K562 (cell line): Measurements from ENCODE around the gene SCN4B. TPM values are rescaled to one million over a fixed set of nuclear protein-coding genes. Genes with fewer than 3 reads are reported as not detected.

ENCODE experiments used
- ATAC-seq: fragments of 200-7000 bp; cut with Tn5 transposase; 3 replicates; pipeline ENCODE4 v1.9.1; 2020; ENCODE audit warnings: moderate library complexity
- BruUV-seq: library from RNA; stranded (reverse); fragments of 400-500 nt; replicated peaks from 2 replicates; lab custom pipeline; 2021; lab: Mats Ljungman, UMichigan
- CTCF ChIA-PET: fragments of 300-600 bp; formaldehyde crosslinking; extraction: SDS; loops from one replicate; lab custom pipeline; 2021; ENCODE audit warnings: low intra/inter-chr PET ratio; lab: Yijun Ruan, JAX
- POLR2A ChIA-PET: fragments of 300-600, 350-650 bp; sonication (Branson Sonifier 250); formaldehyde crosslinking; extraction: SDS; loops from one replicate; lab custom pipeline; 2021; ENCODE audit warnings: antibody characterized with exemption, inconsistent platforms; lab: Yijun Ruan, JAX
- DNase-seq, 4 experiments: peaks; one replicate each; pipeline versions ENCODE4 v3.0.0 to v3.0.0-alpha.2; 2011 to 2018; ENCODE audit warnings: low spot score in 3 of 4, mixed read lengths in 3 of 4; ENCODE audit errors: extremely low read depth in 1 of 4
- FAIRE-seq: peaks from 2 replicates; lab custom pipeline; 2011; peaks lifted over from hg19 to GRCh38; lab: Jason Lieb, UNC
- H2AFZ ChIP-seq: 2 replicates; pipeline ENCODE4 v1.6.0; 2011; ENCODE audit warnings: low read depth, low read length, control low read depth, inconsistent platforms
- H3K27ac ChIP-seq: fragments of 200-600 bp; 3 replicates; pipeline ENCODE4 v1.8.0; 2011; ENCODE audit warnings: low read depth, mild to moderate bottlenecking, control low read depth, inconsistent platforms, low read length, moderate library complexity, mixed read lengths; ENCODE audit errors: extremely low read depth
- H3K27me3 ChIP-seq, 2 experiments: fragments of 300-600 bp in 1 of 2; 2 replicates in 1 of 2; 3 replicates in 1 of 2; pipeline versions ENCODE4 v1.6.0 to v1.8.0; 2011; ENCODE audit warnings: inconsistent platforms in 2 of 2, low read length in 2 of 2, mild to moderate bottlenecking in 1 of 2, mixed read lengths in 1 of 2, moderate library complexity in 1 of 2; ENCODE audit not compliant: control insufficient read depth in 2 of 2, insufficient read depth in 2 of 2
- H3K36me3 ChIP-seq: fragments of 300-600 bp; 3 replicates; pipeline ENCODE4 v1.8.0; 2011; ENCODE audit warnings: mild to moderate bottlenecking, low read length, inconsistent platforms; ENCODE audit not compliant: control insufficient read depth, insufficient read depth
- H3K4me1 ChIP-seq, 2 experiments: fragments of 200-600 bp in 1 of 2; replicated peaks in 1 of 2; 2 replicates in 1 of 2; 3 replicates in 1 of 2; pipeline versions ENCODE4 v1.5.1 to v1.8.0; 2011; ENCODE audit warnings: inconsistent platforms in 2 of 2, low read length in 2 of 2, mild to moderate bottlenecking in 1 of 2, mixed read lengths in 1 of 2, moderate library complexity in 1 of 2; ENCODE audit not compliant: control insufficient read depth in 2 of 2, insufficient read depth in 2 of 2
- H3K4me2 ChIP-seq: 2 replicates; pipeline ENCODE4 v1.6.1; 2011; ENCODE audit warnings: low read length, control low read depth, inconsistent platforms, mixed read lengths; ENCODE audit not compliant: insufficient read depth
- H3K4me3 ChIP-seq: fragments of 200-600 bp; sonication (generic), shearing (Covaris generic); 2 replicates; pipeline ENCODE4 v1.5.1; 2016; ENCODE audit warnings: control low read depth, inconsistent platforms
- H3K79me2 ChIP-seq: fragments of 200-600 bp; 3 replicates; pipeline ENCODE4 v1.8.0; 2011; ENCODE audit warnings: low read length, inconsistent platforms; ENCODE audit not compliant: control insufficient read depth, insufficient read depth
- H3K9ac ChIP-seq, 2 experiments: 2 replicates each; pipeline versions ENCODE4 v1.6.0 to v1.6.1; 2011; ENCODE audit warnings: low read depth in 2 of 2, low read length in 2 of 2, control low read depth in 1 of 2, inconsistent platforms in 1 of 2, mild to moderate bottlenecking in 1 of 2, mixed read lengths in 1 of 2; ENCODE audit not compliant: insufficient read depth in 1 of 2
- H3K9me1 ChIP-seq: one replicate; pipeline ENCODE4 v1.6.0; 2011; ENCODE audit warnings: inconsistent platforms, mild to moderate bottlenecking, low read length, moderate library complexity; ENCODE audit not compliant: control insufficient read depth, insufficient read depth
- H3K9me3 ChIP-seq: replicated peaks from 2 replicates; pipeline ENCODE4 v1.5.1; 2011; ENCODE audit warnings: low read depth, low read length, inconsistent platforms; ENCODE audit not compliant: control insufficient read depth, insufficient read depth
- H4K20me1 ChIP-seq: replicated peaks from 2 replicates; pipeline ENCODE4 v1.6.1; 2011; ENCODE audit warnings: low read length, inconsistent platforms, mixed read lengths; ENCODE audit not compliant: control insufficient read depth, insufficient read depth
- ADNP ChIP-seq: fragments of 200-800 bp; sonication (Bioruptor generic); IDR thresholded peaks from 2 replicates; pipeline ENCODE4 v1.6.1; 2016; ENCODE audit warnings: missing genetic modification characterization, missing compliant biosample characterization
- BRF1 ChIP-seq: IDR thresholded peaks from 3 replicates; pipeline ENCODE4 v1.6.1; 2011; ENCODE audit warnings: borderline replicate concordance, mild to moderate bottlenecking; ENCODE audit not compliant: insufficient read length; ENCODE audit errors: extremely low read depth
- CBX1 ChIP-seq: sonication (generic); IDR thresholded peaks from 2 replicates; pipeline ENCODE4 v1.6.1; 2016; ENCODE audit warnings: antibody characterized with exemption, low read depth, mild to moderate bottlenecking
- CHCHD3 ChIP-seq: fragments of 250-450 bp; sonication (Bioruptor Pico); IDR thresholded peaks from 2 replicates; pipeline ENCODE4 v2.1.2; 2022; ENCODE audit warnings: mild to moderate bottlenecking
- DMBX1 ChIP-seq: fragments of 250-450 bp; sonication (Bioruptor Pico); IDR thresholded peaks from 2 replicates; pipeline ENCODE4 v1.8.0; 2022; ENCODE audit warnings: inconsistent platforms, mild to moderate bottlenecking, moderate library complexity, borderline replicate concordance
- GTF2E2 ChIP-seq: fragments of 200-800 bp; sonication (Bioruptor generic); IDR thresholded peaks from 2 replicates; pipeline ENCODE4 v1.6.1; 2016; ENCODE audit warnings: missing genetic modification characterization, missing compliant biosample characterization
- NONO ChIP-seq, 2 experiments: fragments of 200-400 bp in 1 of 2; fragments of 450-650 bp in 1 of 2; formaldehyde crosslinking in 1 of 2; IDR thresholded peaks; 2 replicates each; pipeline ENCODE4 v1.6.1; 2017; ENCODE audit warnings: low read depth in 2 of 2, mild to moderate bottlenecking in 2 of 2, moderate library complexity in 2 of 2, low read length in 1 of 2
- NR4A1 ChIP-seq, 2 experiments: fragments of 250-450 bp in 1 of 2; fragments of 450-650 bp in 1 of 2; sonication (Bioruptor Pico) in 1 of 2; IDR thresholded peaks; 2 replicates each; pipeline versions ENCODE4 v1.4.0 to v1.6.1; 2016 to 2020; ENCODE audit warnings: mild to moderate bottlenecking in 2 of 2, missing compliant biosample characterization in 1 of 2, missing genetic modification characterization in 1 of 2, moderate library complexity in 1 of 2
- NUFIP1 ChIP-seq: fragments of 450-650 bp; IDR thresholded peaks from 2 replicates; pipeline ENCODE4 v1.6.1; 2018; ENCODE audit not compliant: partially characterized antibody
- OTX1 ChIP-seq: fragments of 450-650 bp; formaldehyde crosslinking; IDR thresholded peaks from 2 replicates; pipeline ENCODE4 v1.4.0; 2022; ENCODE audit warnings: mild to moderate bottlenecking
- RBFOX2 ChIP-seq: fragments of 200-400 bp; formaldehyde crosslinking; IDR thresholded peaks from 2 replicates; pipeline ENCODE4 v1.6.1; 2017; ENCODE audit warnings: low read depth, mild to moderate bottlenecking, low read length, moderate library complexity
- SAFB ChIP-seq: fragments of 200-400 bp; formaldehyde crosslinking; IDR thresholded peaks from 2 replicates; pipeline ENCODE4 v1.6.1; 2017; ENCODE audit warnings: low read depth, low read length, borderline replicate concordance
- SIN3A ChIP-seq, 2 experiments: fragments of 150-350 bp in 1 of 2; IDR thresholded peaks; 2 replicates each; pipeline ENCODE4 v1.6.1; 2011 to 2016; ENCODE audit warnings: borderline replicate concordance in 2 of 2, low read depth in 2 of 2, low read length in 2 of 2, mild to moderate bottlenecking in 2 of 2, moderate library complexity in 2 of 2; ENCODE audit not compliant: control insufficient read depth in 1 of 2
- TBP ChIP-seq: optimal IDR thresholded peaks from 2 replicates; pipeline ENCODE3; 2011; ENCODE audit warnings: low read depth, low read length, improper control_type of control experiment
- TEAD4 ChIP-seq, 2 experiments: sonication (generic) in 1 of 2; formaldehyde crosslinking in 1 of 2; IDR thresholded peaks; 2 replicates each; pipeline versions ENCODE4 v1.6.1 to v1.8.0; 2012 to 2022; ENCODE audit warnings: borderline replicate concordance in 1 of 2, inconsistent platforms in 1 of 2, low read length in 1 of 2, mild to moderate bottlenecking in 1 of 2, missing genetic modification reagents in 1 of 2
- TSC22D4 ChIP-seq: fragments of 450-650 bp; IDR thresholded peaks from 2 replicates; pipeline ENCODE4 v1.6.1; 2016; ENCODE audit warnings: missing genetic modification characterization, missing biosample characterization, control low read depth
- ZBED1 ChIP-seq: IDR thresholded peaks from 2 replicates; pipeline ENCODE4 v1.6.1; 2014
- ZNF696 ChIP-seq: fragments of 250-450 bp; sonication (Bioruptor Pico); conservative IDR thresholded peaks from 2 replicates; pipeline ENCODE4 v1.4.0; 2020; ENCODE audit warnings: mild to moderate bottlenecking, moderate library complexity
- ZSCAN32 ChIP-seq: fragments of 450-650 bp; formaldehyde crosslinking; IDR thresholded peaks from 2 replicates; pipeline ENCODE4 v1.4.0; 2020; ENCODE audit warnings: mild to moderate bottlenecking, moderate library complexity
- WGBS: fragments of 100-300 bp; shearing (Covaris generic); methylation state at CpG from one replicate; pipeline ENCODE4 v1.1.6; 2016; ENCODE audit warnings: low coverage, mixed read lengths; ENCODE audit not compliant: insufficient coverage; ENCODE audit errors: missing lambda C conversion rate; 5-methylcytosine and 5-hydroxymethylcytosine counted together
- in situ Hi-C: fragments of 300-500 bp; cut with MboI; formaldehyde crosslinking; loops from 4 replicates; pipeline ENCODE4 v1.15.0; 2018; ENCODE audit warnings: inconsistent platforms, mixed read lengths
- intact Hi-C: fragments of 100-400 bp; cut with micrococcal nuclease; formaldehyde crosslinking; loops from 2 replicates; pipeline ENCODE4 v1.14.2; 2022
- polyA plus RNA-seq, 8 experiments: library from polyadenylated mRNA; depleted of rRNA in 4 of 8; stranded (reverse) in 5 of 8; unstranded in 3 of 8; fragments of >200 nt; fragmentation: Nextera tagmentation in 2 of 8; fragmentation: Illumina TruSeq in 1 of 8; extraction: Ambion mirVana in 2 of 8; extraction: Trizol in 1 of 8; gene quantifications; 2 replicates each; pipeline versions ENCODE4 v1.2.1 to v1.2.3, GENCODE V29; 2011 to 2014; ENCODE audit warnings: inconsistent platforms in 1 of 8, missing spikeins in 1 of 8
- total RNA-seq, 7 experiments: library from RNA; depleted of rRNA in 6 of 7; stranded (reverse); fragments of >200 nt in 6 of 7; fragmentation: Illumina TruSeq in 2 of 7; extraction: Trizol in 2 of 7; gene quantifications; 2 replicates each; pipeline versions ENCODE4 v1.2.1 to v1.2.3, GENCODE V29; 2011 to 2021; ENCODE audit warnings: low replicate concordance in 1 of 7
- TF ChIP-seq, protein P1 (sequence below): fragments of 450-650 bp; IDR thresholded peaks from 2 replicates; pipeline ENCODE4 v1.6.1; 2017; ENCODE audit warnings: antibody characterized with exemption

The SCN4B gene
- total and polyA plus RNA-seq, 9 of the 15 experiments (the other 6 are each of a cell fraction or from before 2014, with no cell fraction given), result 0.03 TPM; not detected in 8

DNA sequence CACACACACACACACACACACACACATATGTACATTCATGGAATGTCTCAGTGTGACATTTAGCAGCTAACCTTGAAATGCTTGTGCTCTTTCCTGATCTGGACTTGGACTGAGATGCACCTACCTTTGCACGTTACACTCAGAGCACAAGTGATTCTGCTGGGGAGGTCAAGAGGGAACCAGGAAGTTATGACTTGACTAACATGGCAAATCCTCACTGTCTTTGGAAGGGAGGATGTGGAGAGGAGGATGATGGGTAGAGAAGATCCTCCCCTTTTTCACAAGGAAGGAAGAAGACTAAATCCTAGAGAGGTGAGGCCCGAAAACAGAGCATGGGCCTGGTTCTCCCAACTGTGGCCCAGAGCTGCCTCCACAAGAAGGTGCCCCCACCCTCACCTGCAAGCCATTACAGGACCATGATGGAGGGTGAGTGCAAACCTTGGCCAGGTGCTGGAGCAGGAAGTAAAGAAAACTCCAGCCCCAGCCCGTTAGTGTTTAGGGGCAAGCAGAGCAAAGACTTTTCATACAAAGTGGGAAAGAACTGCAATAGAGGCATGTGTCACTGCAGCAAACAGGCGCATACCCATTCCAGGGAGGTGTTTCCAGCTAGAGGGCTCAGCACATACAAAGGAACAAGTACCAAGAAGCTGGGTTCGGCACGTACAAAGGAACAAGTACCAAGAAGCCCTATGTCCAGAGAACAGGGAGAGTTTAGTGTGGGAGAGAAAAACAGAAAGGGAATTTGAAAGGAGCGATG is 26.4 kb downstream of the SCN4B start:
- Histone ChIP-seq H3K27ac (peak overlapping the region; percentile 58; the same call in 2 of the 3 replicates), H3K79me2 (no peaks in the 10 kb centered on the region), H3K4me3 (no peak overlapping the region), H3K36me3 (no peaks in the 10 kb centered on the region), H3K9me3 (no peaks in the 10 kb centered on the region), H3K9ac (no peak overlapping the region), H3K27me3 (no peaks in the 10 kb centered on the region), H3K9me1 (no peaks in the 10 kb centered on the region), H3K4me2 (no peak overlapping the region; the same call in 1 of the 2 replicates), H2AFZ (peak overlapping the region; percentile 68), H4K20me1 (no peaks in the 10 kb centered on the region), H3K4me1 (no peaks in the 10 kb centered on the region)
- FAIRE-seq (peak; percentile 40), ATAC-seq (peak; percentile 78), DNase-seq (peak in 1 of 4 experiments; percentile 27)
- no TSS peak for BruUV-seq
- CTCF ChIA-PET, result no interaction called here
- POLR2A ChIA-PET, result interaction anchor here (0.6 to 1.7 kb wide), 3 partner anchors 13 to 92 kb away, joined by 3 to 6 read pairs (median 4); no protein-coding TSS in a partner anchor
- in situ Hi-C loops (no loop called here), intact Hi-C loops (loop anchor here (5.0 kb wide), 1 partner anchor 59 kb away; no protein-coding TSS in a partner anchor)
- WGBS, result 40% methylated on average over 7 of the region's 7 CpGs
- TF ChIP-seq ZSCAN32 (CRISPR knock-in tag) (peak; percentile 85), NR4A1 (CRISPR knock-in tag; IDR thresholded peaks at IDR 0.05) (no peak), NR4A1 (tag; IDR thresholded peaks at IDR 0.05) (no peak), GTF2E2 (tag) (peak; percentile 66; the same call in 1 of the 2 replicates), NUFIP1 (no peak), SIN3A (IDR thresholded peaks at IDR 0.05; ENCODE audit: borderline replicate concordance in 2 of 2, control insufficient read depth in 1 of 2, low read depth in 2 of 2, low read length in 2 of 2) (peak in 1 of 2 experiments; percentile 18; a peak in 1 of 4 replicates), OTX1 (CRISPR knock-in tag) (peak; percentile 65), ZNF696 (0 out of 2 replicates have a peak, but pooled peaks have one; percentile 51), TSC22D4 (no peak), TBP (peak; percentile 97), SAFB (no peak), TEAD4 (IDR thresholded peaks at IDR 0.05; ENCODE audit: low read length) (peak; percentile 71; the same call in 1 of the 2 replicates), TEAD4 (CRISPR knock-in tag; IDR thresholded peaks at IDR 0.05; ENCODE audit: borderline replicate concordance) (no peak), CBX1 (peak; percentile 95), ZBED1 (peak; percentile 94; the same call in 1 of the 2 replicates), ADNP (tag) (no peak), BRF1 (no peak), RBFOX2 (peak; percentile 64), DMBX1 (CRISPR knock-in tag) (no peak), CHCHD3 (CRISPR knock-in tag) (peak; percentile 89; the same call in 1 of the 2 replicates), NONO (IDR thresholded peaks at IDR 0.05; ENCODE audit: low read depth in 2 of 2, low read length in 1 of 2) (0 out of 4 replicates have a peak, but pooled peaks of 1 of the 2 experiments have one; percentile 22)
- TF ChIP-seq, protein P1, sequence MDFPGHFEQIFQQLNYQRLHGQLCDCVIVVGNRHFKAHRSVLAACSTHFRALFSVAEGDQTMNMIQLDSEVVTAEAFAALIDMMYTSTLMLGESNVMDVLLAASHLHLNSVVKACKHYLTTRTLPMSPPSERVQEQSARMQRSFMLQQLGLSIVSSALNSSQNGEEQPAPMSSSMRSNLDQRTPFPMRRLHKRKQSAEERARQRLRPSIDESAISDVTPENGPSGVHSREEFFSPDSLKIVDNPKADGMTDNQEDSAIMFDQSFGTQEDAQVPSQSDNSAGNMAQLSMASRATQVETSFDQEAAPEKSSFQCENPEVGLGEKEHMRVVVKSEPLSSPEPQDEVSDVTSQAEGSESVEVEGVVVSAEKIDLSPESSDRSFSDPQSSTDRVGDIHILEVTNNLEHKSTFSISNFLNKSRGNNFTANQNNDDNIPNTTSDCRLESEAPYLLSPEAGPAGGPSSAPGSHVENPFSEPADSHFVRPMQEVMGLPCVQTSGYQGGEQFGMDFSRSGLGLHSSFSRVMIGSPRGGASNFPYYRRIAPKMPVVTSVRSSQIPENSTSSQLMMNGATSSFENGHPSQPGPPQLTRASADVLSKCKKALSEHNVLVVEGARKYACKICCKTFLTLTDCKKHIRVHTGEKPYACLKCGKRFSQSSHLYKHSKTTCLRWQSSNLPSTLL, result no peak
